Fibroblast of lung (primary cell): Measurements from ENCODE around the gene TBX4. TPM values are rescaled to one million over a fixed set of nuclear protein-coding genes. Genes with fewer than 3 reads are reported as not detected.
"Not testable (repeated sequence)": the region's sequence is repeated elsewhere in the genome, so short reads cannot be mapped to it uniquely, and the experiment has no call there.

Source experiments
- DNase-seq, 2 donors: peaks; one replicate each; pipeline versions ENCODE4 v3.0.0 to v3.0.0-alpha.2; 2010; ENCODE audit warnings: low read depth in 2 of 2
- H2AFZ ChIP-seq: 2 replicates; pipeline ENCODE4 v1.5.1; 2012; ENCODE audit warnings: low read length, control low read depth, inconsistent platforms
- H3K27ac ChIP-seq: 2 replicates; pipeline ENCODE4 v1.5.1; 2011; ENCODE audit warnings: low read length, control low read depth; ENCODE audit not compliant: insufficient read depth
- H3K27me3 ChIP-seq: 2 replicates; pipeline ENCODE4 v1.5.1; 2011; ENCODE audit warnings: mild to moderate bottlenecking, low read length; ENCODE audit not compliant: control insufficient read depth, insufficient read depth
- H3K36me3 ChIP-seq: 2 replicates; pipeline ENCODE4 v1.5.1; 2011; ENCODE audit warnings: low read length; ENCODE audit not compliant: control insufficient read depth, insufficient read depth
- H3K4me1 ChIP-seq: 2 replicates; pipeline ENCODE4 v1.5.1; 2011; ENCODE audit warnings: low read length; ENCODE audit not compliant: control insufficient read depth, insufficient read depth; ENCODE audit errors: extremely low read depth
- H3K4me2 ChIP-seq: 2 replicates; pipeline ENCODE4 v1.5.1; 2011; ENCODE audit warnings: low read length, control low read depth; ENCODE audit not compliant: insufficient read depth; ENCODE audit errors: extremely low read depth
- H3K4me3 ChIP-seq, 4 experiments: fragments of 200-600 bp in 1 of 4; sonication (generic) in 1 of 4; replicated peaks in 1 of 4; 2 replicates each; pipeline ENCODE4 v1.5.1; 2011 to 2016; ENCODE audit warnings: low read length in 4 of 4, low read depth in 3 of 4, mild to moderate bottlenecking in 3 of 4, control low read depth in 2 of 4, inconsistent platforms in 1 of 4, mixed read lengths in 1 of 4; ENCODE audit not compliant: insufficient read depth in 1 of 4; ENCODE audit errors: control extremely low read depth in 1 of 4
- H3K79me2 ChIP-seq: 2 replicates; pipeline ENCODE4 v1.5.1; 2012; ENCODE audit warnings: mild to moderate bottlenecking, low read length, inconsistent platforms; ENCODE audit not compliant: control insufficient read depth, insufficient read depth
- H3K9ac ChIP-seq: 2 replicates; pipeline ENCODE4 v1.5.1; 2011; ENCODE audit warnings: mild to moderate bottlenecking, low read length, control low read depth; ENCODE audit not compliant: insufficient read depth
- H3K9me3 ChIP-seq: 2 replicates; pipeline ENCODE4 v1.5.1; 2012; ENCODE audit warnings: low read depth, low read length; ENCODE audit not compliant: control insufficient read depth, insufficient read depth
- H4K20me1 ChIP-seq: 2 replicates; pipeline ENCODE4 v1.5.1; 2011; ENCODE audit warnings: low read length; ENCODE audit not compliant: control insufficient read depth, insufficient read depth; ENCODE audit errors: extremely low read depth
- CTCF ChIP-seq, 2 donors: IDR thresholded peaks in 1 of 2; conservative IDR thresholded peaks in 1 of 2; 1 replicate in 1 of 2; 2 replicates in 1 of 2; pipeline ENCODE4 v1.5.1; 2011 to 2012; ENCODE audit warnings: low read length in 2 of 2, control low read depth in 1 of 2, inconsistent platforms in 1 of 2, low read depth in 1 of 2, mild to moderate bottlenecking in 1 of 2
- EZH2 ChIP-seq: IDR thresholded peaks from 2 replicates; pipeline ENCODE4 v1.5.1; 2012; ENCODE audit warnings: low read length, control low read depth, mild to moderate bottlenecking; ENCODE audit errors: missing control alignments
- polyA plus RNA-seq, 2 donors: library from polyadenylated mRNA; depleted of rRNA in 1 of 2; stranded (reverse) in 1 of 2; unstranded in 1 of 2; fragments of >200 nt; gene quantifications; 2 replicates each; pipeline ENCODE4 v1.2.1, GENCODE V29; 2011 to 2012; ENCODE audit warnings: missing spikeins in 1 of 2
- total RNA-seq: library from RNA; depleted of rRNA; stranded (reverse); fragments of >200 nt; gene quantifications from 2 replicates; pipeline ENCODE4 v1.2.1, GENCODE V29; 2014

The TBX4 gene
- total and polyA plus RNA-seq, 2 donors (not counting 1 experiment from before 2014, with no cell fraction given): 44.1 to 93.9 TPM

GRCh38 chr17:61505846-61506627 lies 53.8 kb downstream of the TBX4 start:
- no peak overlapping the region for H3K9ac ChIP-seq
- no peak overlapping the region for H3K4me2 ChIP-seq
- TF ChIP-seq EZH2 (no peak), CTCF (conservative IDR thresholded peaks at IDR 0.05 in 1 of 2, IDR thresholded peaks at IDR 0.05 in 1 of 2; ENCODE audit: low read depth in 1 of 2, low read length in 2 of 2) (no peak)
- H3K79me2 ChIP-seq: no peaks in the 10 kb centered on the region
- H3K27ac ChIP-seq: no peak overlapping the region
- no peaks in the 10 kb centered on the region for H3K36me3 ChIP-seq
- no peaks in the 10 kb centered on the region for H4K20me1 ChIP-seq
- no peaks in the 10 kb centered on the region for H3K27me3 ChIP-seq
- no peaks in the 10 kb centered on the region for H3K9me3 ChIP-seq
- peaks cover 2% of the 10 kb centered on the region for H3K4me1 ChIP-seq
- no peak overlapping the region for H3K4me3 ChIP-seq
- H2AFZ ChIP-seq: no peak overlapping the region
- DNase-seq: no peak

- Histone ChIP-seq H3K36me3 (no peaks in the 10 kb centered on the region), H3K4me2 (no peak overlapping the region), H3K27ac (no peak overlapping the region), H2AFZ (no peak overlapping the region), H3K9ac (no peak overlapping the region), H3K9me3 (no peaks in the 10 kb centered on the region), H3K4me3 (no peak overlapping the region), H3K79me2 (no peaks in the 10 kb centered on the region), H3K27me3 (no peaks in the 10 kb centered on the region), H3K4me1 (peaks cover 2% of the 10 kb centered on the region), H4K20me1 (no peaks in the 10 kb centered on the region)
- TF ChIP-seq EZH2: no peak
- no peak for TF ChIP-seq CTCF (conservative IDR thresholded peaks at IDR 0.05 in 1 of 2, IDR thresholded peaks at IDR 0.05 in 1 of 2; ENCODE audit: low read depth in 1 of 2, low read length in 2 of 2)
- DNase-seq: no peak
These were observed 55.3 kb downstream of the TBX4 start for GRCh38 chr17:61507383-61508066.

GRCh38 chr17:61508912-61509311 lies 56.7 kb downstream of the TBX4 start:
- TF ChIP-seq CTCF (conservative IDR thresholded peaks at IDR 0.05 in 1 of 2, IDR thresholded peaks at IDR 0.05 in 1 of 2; ENCODE audit: low read depth in 1 of 2, low read length in 2 of 2): no peak
- H3K4me3 ChIP-seq: no peak overlapping the region

GRCh38 chr17:61509454-61509853 lies 57.2 kb downstream of the TBX4 start:
- not testable (repeated sequence) for H3K27ac ChIP-seq, H3K4me3 ChIP-seq, H3K9me3 ChIP-seq, H3K9ac ChIP-seq, DNase-seq, H3K36me3 ChIP-seq, H3K4me1 ChIP-seq, H3K79me2 ChIP-seq, H4K20me1 ChIP-seq, H3K27me3 ChIP-seq, H2AFZ ChIP-seq, H3K4me2 ChIP-seq

More at GRCh38 chr17:61508912-61509311, 56.7 kb downstream of the TBX4 start:
- H3K79me2 ChIP-seq: no peaks in the 10 kb centered on the region
- no peak overlapping the region for H3K27ac ChIP-seq
- H3K9me3 ChIP-seq: no peaks in the 10 kb centered on the region
- H2AFZ ChIP-seq: no peak overlapping the region
- no peaks in the 10 kb centered on the region for H4K20me1 ChIP-seq
- no peak overlapping the region for H3K9ac ChIP-seq
- peaks cover 2% of the 10 kb centered on the region for H3K4me1 ChIP-seq
- no peaks in the 10 kb centered on the region for H3K27me3 ChIP-seq
- DNase-seq: no peak
- H3K4me2 ChIP-seq: no peak overlapping the region
- no peaks in the 10 kb centered on the region for H3K36me3 ChIP-seq
